NCI-H2171 (cell line): Measurements from ENCODE around the gene DIAPH3.

Experiments used
- DNase-seq: peaks from one replicate; lab custom pipeline; 2025; lab: John Stamatoyannopoulos, UW

The DIAPH3 gene

GRCh38 chr13:59674616-59675015 is 489.1 kb downstream of the DIAPH3 start:
- peak; percentile 26 for DNase-seq

GRCh38 chr13:59673286-59673685 is 490.4 kb downstream of the DIAPH3 start:
- no peak for DNase-seq

DNA sequence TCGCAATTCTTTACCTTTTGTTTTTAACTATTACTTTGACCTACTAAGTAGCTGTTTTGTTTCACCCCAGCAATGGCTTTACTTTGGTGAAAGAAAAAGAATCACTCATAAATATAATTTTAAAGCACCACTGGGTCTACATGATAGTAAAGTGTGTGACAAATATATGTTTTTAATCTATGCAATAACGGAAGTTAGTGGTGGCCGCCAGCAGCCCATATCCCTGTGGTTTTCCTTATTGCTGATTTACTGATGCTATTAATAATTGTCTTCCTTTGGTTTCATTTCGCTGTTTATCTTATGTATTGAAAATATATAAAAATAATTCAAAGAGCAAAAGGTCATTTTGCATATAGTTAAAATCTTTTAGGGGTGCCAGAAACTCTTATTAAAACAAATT is 491.3 kb downstream of the DIAPH3 start:
- DNase-seq: no peak

- no peak for DNase-seq
These were observed 491.8 kb downstream of the DIAPH3 start for GRCh38 chr13:59671881-59672280.

GRCh38 chr13:59666504-59666903 is 497.2 kb downstream of the DIAPH3 start:
- no peak for DNase-seq

DNA sequence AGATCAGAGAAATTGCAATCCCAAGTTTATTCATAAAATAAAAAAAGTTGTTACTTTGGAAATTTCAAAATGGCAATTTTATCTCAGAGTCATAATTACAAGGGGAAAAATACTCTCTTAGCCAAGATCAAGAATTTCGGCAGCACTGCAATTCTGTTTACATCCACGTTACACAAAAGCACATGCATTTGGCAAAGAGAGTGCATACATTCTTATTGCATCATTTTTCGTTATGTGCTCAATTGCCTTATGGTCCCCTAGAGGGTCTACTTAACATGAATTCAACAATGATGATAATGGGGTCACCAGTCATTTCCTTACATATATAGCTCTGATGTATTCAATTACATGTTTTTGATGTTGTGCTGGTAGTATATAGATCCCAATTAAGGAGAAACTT is 498.0 kb downstream of the DIAPH3 start:
- DNase-seq: no peak

DNA sequence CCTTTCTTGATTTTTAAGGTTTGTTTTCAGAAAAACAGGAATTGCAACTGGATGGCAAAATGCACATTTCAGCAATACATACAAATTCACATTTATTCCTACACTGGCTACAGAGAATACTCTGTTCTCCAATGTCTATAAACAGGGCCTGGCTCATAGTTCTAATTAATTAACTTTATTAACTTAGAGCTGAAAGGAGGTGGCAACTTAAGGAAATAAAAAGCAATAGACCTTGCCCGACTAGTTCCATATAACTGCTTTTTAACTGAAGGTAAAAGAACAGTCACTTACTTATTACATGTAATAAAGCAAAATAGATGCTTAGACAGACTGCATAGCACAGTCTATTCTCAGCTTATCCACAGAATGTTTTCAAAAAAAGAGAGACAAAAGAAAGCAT is 498.5 kb downstream of the DIAPH3 start:
- DNase-seq: no peak

GRCh38 chr13:59664586-59664985 is 499.1 kb downstream of the DIAPH3 start:
- no peak for DNase-seq

DNA sequence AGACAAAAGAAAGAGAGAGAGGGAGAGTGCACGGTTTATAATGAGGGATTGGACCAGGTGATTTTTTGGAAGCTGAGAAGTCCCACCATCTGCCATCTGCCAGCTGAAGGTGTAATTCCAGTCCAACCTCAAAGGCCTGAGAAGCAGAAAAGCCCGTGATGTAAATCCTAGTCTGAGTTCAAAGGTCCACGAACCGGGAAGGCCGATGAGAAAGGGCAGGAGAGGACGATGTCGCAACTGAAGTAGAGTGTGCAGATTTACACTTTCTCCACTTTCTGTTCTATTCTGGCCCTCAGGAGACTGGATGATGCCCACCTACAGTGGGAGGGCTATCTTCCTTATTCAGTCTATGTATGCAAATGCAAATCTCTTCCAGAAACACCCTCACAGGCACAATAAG is 500.0 kb downstream of the DIAPH3 start:
- no peak for DNase-seq

GRCh38 chr13:59660582-59660981 is 503.1 kb downstream of the DIAPH3 start:
- no peak for DNase-seq

GRCh38 chr13:59659981-59660380 is 503.7 kb downstream of the DIAPH3 start:
- no peak for DNase-seq

DNA sequence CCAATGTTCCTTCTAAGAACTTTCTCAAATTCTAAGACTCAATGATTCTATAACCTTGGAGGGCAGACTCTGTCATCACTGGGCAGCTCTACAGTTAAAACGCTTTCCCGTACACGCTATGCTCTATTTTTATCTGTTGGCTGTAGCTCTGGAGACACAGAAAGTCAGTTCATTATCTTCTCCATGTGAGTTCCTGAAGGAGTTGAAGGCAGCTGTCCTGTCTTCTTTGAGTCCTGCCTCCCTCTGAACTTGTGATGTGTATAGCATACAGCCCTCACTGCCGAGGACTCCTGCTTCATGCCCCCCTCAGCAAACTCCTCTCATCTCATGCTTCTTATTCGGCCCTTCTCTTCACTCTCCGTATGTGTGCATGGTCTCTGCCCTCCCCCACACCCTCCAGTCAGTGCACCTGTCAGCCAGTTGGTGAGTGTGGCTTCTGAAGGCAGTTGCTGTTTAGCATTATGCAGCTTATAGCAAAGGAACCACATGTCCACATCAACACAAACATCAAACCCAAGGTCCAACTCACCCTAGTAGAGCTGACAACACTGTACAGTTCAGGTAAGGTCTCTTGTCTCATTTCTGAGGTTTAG is 504.9 kb downstream of the DIAPH3 start:
- no peak for DNase-seq

GRCh38 chr13:59658027-59658737 is 505.5 kb downstream of the DIAPH3 start:
- DNase-seq: no peak

DNA sequence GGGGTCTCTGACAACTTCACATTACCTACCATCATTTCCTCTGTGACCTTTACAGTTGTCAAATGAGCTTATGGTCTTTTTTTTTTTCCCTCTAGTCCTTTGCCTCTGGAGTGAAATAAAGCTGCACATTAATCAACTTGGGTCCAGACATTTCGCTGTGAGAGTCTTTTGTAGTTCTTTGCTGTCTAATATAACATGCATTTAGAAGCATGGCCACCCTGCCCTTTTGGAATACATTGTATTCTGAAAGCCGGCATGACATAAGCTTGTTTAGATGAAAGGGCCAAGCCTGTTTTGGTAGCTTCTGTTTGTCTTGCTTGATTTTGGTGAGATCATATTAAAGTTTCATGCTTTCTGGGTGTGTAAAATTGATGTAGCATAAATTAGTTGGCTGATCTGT is 509.8 kb downstream of the DIAPH3 start:
- DNase-seq: no peak

DNA sequence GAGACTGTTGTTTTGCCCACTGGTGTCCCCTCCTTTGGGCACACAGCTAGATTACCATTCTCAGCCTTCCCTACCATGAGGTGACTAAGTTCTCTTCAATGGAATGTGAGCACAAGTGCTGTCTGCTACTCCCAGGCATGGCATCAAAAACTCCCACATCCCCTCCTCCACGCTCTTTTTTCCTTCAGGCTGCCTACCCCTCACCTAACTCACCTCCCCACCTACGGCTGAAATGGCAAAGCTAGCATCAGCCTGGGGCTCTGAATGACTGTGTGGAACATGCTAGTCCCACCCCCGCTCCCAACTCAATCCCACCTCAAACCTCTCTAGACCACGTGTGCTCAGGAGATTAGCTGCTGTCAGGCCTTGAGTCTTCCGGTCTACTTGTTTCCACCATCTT is 512.2 kb downstream of the DIAPH3 start:
- DNase-seq: no peak

DNA sequence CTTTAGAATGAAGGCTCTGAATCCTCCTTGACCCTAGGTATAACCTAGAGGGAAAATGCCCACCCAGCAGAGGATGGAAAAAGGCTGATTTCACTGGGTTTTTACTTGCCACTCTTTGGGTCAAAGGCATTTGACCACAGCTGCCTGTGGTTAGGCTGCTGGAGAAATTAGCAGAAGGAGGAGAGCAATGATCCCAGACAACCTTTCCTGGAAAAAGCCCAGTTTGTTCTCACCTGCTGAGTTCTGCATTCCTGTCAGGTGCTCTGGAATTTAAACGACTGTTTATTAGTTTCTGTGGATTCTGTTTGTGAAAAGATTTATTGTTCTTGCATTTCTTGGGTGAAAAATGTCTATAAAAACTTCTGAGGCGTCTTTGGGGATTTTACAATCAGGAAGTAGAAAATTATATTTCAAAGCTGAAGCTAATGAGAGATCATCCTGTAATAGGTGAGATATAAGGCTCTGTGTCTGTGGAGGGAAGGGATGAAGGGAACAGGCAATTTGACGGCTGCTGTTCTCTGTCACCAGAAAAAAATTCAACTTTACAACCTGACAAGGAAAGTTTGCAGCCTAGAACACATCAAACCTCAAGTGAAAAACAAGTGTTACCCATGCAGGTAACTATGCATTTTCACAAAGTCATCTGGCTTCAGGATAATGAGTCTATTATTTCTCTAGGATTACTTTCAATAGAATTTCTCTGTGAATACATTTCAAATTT is 519.7 kb downstream of the DIAPH3 start:
- no peak for DNase-seq

DNA sequence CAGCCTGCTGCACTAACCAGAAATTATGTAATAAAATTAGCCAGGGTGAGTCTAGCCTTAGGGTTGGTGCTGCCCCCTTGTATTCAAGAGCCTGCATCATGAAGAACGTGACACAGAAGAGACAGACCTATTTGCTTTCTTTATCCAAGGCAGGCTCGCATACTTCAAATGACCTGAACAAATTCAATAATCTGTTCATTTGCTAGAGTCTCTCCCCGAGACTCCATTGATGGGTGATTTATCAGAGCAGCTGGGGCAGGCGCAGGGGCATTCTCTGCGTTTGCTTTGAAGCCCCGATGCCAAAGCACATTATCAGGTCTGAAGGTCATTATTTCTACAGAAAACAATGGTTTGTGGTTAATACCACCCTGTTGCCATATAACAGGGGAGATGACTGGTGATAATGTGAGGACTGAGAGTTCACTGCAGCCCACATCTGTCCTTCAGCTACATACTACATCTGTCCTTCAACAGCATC is 520.3 kb downstream of the DIAPH3 start:
- no peak for DNase-seq

DNA sequence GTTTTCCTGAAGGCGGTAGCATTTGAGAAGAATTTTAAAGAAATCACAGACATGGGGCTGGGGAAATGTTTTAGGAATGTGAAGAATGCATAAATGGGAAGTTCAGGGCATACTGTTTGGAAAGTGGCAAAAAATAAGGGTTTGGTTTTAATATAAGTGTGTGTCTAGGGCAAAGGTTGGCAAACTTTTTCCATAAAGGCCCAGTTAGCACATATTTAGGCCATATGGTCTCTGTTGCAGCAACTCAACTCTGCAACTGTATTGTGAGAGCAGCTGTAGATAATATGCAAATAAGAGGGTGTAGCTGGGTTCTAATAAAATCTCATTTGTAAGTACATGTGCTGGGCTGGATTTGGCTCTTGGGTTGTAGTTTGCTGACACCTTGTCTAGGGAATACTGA is 521.9 kb downstream of the DIAPH3 start:
- DNase-seq: no peak

DNA sequence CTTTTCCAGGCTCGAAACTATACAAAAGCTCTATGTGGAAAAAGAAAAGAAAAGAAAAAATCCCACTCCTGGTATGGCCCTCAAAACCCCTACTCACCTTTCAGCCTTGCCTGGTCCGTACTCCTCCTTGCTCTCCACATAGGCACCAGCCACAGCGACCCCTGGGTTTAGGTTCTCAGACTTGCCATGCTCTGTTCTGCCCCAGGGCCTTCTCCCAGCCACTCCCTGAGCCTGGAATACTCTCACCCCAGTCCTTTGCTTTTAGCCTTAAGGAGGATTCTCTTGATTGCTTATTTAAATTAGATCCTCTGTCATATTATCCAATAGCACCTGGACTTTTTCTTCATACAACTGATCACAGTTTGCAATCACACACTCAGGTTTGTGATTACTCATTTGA is 522.5 kb downstream of the DIAPH3 start:
- no peak for DNase-seq

GRCh38 chr13:59638404-59638803 is 525.3 kb downstream of the DIAPH3 start:
- no peak for DNase-seq

GRCh38 chr13:59635589-59635988 is 528.1 kb downstream of the DIAPH3 start:
- no peak for DNase-seq

- DNase-seq: no peak
These were observed 530.4 kb downstream of the DIAPH3 start for GRCh38 chr13:59633290-59633689.

DNA sequence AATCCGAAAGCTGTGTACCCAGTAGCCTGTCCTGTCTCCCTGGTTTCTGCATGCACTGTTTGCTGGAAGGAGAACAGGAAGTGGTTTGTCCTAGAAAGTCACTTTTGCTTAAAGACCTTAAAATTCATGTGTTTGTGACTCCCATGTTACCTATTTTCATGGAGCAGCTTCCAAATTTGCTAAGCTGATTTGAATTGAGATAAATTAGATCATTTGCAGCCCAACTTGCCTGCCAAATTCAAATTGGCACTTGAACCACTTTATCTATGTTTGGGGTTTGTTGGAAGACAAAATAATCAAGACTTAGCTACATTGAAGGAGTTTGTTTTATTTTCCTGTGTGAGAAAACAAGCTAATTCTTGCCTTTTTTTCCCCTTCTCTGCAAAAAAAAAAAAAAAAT is 532.5 kb downstream of the DIAPH3 start:
- DNase-seq: no peak
